ENCODE data around the gene DOLK.
A peak's percentile ranks its signal among the peaks of the same experiment; 100 is the strongest.

DOLK gene

DNA sequence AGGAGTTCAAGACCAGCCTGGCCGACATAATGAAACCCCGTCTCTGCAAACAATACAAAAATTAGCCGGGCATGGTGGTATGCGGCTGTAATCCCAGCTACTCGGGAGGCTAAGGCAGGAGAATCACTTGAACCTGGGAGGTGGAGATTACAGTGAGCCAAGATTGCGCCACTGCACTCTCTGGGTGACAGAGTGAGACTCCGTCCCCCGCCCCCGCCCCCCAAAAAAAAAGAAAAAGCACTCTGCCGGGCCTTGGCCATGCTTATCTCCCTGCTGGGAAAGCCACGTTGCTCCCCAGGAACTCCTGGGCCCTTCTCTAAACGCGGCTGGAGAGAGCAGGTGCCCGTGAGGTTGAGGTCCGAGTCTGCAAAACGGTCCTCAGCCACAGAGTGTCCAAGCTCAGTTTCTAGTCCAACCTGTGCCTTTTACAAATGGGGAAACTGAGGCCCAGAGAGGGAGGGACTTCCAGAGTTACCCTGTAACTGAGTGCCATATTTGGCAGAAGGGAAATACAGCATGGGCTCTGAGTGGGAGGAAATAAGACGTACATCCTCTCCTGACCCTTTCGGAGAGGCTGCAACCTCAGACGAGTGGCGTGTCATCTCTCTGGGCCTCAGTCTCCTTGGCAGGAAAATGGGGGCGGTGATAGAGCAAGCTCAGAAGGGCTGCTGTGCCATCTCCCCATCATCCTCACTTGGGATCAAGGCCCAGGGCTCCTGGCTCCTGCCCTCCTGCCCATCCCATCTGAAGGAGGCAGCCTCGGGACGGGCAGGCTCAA lies 33.2 kb downstream of the DOLK start:
- ChIA-PET CTCF (interaction anchor here (0.6 kb wide), 1 partner anchor 13 kb away, joined by 3 read pairs; no protein-coding TSS in a partner anchor), POLR2A (ENCODE audit: low non-redundant PET) (interaction anchor here (0.5 kb wide), 1 partner anchor 579 kb away, joined by 3 read pairs; no protein-coding TSS in a partner anchor)
- DNase-seq (ENCODE audit: low spot score) = no peak
- TF ChIP-seq, protein P1, sequence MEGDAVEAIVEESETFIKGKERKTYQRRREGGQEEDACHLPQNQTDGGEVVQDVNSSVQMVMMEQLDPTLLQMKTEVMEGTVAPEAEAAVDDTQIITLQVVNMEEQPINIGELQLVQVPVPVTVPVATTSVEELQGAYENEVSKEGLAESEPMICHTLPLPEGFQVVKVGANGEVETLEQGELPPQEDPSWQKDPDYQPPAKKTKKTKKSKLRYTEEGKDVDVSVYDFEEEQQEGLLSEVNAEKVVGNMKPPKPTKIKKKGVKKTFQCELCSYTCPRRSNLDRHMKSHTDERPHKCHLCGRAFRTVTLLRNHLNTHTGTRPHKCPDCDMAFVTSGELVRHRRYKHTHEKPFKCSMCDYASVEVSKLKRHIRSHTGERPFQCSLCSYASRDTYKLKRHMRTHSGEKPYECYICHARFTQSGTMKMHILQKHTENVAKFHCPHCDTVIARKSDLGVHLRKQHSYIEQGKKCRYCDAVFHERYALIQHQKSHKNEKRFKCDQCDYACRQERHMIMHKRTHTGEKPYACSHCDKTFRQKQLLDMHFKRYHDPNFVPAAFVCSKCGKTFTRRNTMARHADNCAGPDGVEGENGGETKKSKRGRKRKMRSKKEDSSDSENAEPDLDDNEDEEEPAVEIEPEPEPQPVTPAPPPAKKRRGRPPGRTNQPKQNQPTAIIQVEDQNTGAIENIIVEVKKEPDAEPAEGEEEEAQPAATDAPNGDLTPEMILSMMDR (conservative IDR thresholded peaks at IDR 0.05; ENCODE audit: low read depth) = no peak
- peak overlapping the region; percentile 99 for H3K27ac ChIP-seq

DNA sequence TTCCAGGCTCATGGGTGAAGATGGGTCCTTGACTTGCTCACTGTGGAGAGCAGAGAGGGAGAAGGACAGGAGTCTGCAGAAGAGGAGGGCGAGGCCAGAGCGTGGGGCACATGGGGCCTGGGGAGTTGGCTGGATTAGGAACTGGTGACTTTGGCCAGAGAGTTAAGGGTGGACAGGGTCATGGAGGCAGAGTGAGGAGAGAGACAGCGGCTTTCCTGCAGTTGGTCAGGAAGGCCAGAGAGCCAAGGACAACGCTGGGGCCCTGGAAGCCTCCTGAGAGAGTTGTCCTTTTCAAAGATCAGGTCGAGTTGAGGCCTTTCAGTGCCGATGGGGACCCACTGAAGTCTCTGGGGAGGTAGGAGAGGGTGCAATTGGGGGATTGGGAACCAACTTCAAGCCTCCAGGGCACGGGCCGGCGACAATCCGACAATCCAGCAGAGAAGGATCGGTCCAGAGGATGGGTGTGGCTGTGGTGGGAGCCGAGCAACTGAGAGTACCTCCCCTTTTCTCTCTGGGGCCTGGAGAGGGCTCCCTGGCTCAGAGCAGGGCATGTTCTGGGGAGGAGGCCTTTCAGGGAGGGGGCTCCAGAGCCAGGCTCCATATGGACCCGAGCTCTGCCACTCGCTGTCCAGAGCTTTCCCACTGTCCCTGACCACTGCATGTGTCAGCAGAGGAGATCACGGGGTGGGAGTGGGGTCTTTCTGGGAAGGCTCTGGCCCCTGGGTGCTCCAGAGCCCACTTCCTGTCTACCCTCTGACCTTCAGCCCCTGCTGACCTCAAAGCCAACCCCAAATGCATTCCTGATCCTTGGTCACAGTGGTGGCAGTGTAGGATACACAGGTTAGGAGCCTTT lies 34.1 kb downstream of the DOLK start:
- POLR2A ChIA-PET (ENCODE audit: low non-redundant PET) = interaction anchor here (0.5 kb wide), 1 partner anchor 580 kb away, joined by 3 read pairs; no protein-coding TSS in a partner anchor
- CTCF ChIA-PET = interaction anchor here (0.8 to 1.0 kb wide), 2 partner anchors 22 to 48 kb away, joined by 3 to 4 read pairs; no protein-coding TSS in a partner anchor
- TF ChIP-seq, protein P1 (conservative IDR thresholded peaks at IDR 0.05; ENCODE audit: low read depth) = no peak
- no peak for DNase-seq (ENCODE audit: low spot score)
- peak overlapping the region; percentile 99 for H3K27ac ChIP-seq

DNA sequence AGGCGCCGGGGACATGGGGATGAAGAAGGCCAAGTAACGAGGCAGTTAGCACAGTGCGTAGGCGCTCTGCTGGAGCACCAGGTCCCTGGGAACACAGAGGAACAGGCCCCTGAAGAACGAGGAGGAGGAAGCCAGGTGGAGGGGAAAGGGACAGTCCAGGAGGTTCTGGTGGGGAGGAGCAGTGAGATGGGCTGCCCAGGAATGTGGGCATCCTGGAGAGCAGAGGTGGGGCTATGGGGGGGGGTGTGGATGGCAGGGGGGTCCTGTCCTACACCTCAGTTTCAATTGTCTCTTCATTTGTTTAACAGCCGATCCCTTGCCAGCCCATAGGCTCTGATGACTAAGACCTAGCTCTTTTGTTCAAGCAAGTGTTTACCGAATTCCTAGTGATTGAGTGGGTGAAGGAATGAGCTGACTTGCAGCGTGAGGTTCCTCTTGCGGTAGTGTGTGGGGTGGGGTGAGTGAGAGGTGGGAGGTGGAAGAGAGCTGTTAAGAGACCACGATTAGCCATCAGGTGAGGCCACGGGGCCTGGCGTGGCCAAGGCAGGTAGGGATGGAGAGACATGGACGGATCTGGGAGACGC lies 35.0 kb downstream of the DOLK start:
- H3K27ac ChIP-seq = peak overlapping the region; percentile 99
- TF ChIP-seq, protein P1 (conservative IDR thresholded peaks at IDR 0.05; ENCODE audit: low read depth) = no peak
- ChIA-PET CTCF (interaction anchor here (0.8 to 1.0 kb wide), 3 partner anchors 16 to 47 kb away, joined by 3 to 5 read pairs (median 4); no protein-coding TSS in a partner anchor), POLR2A (ENCODE audit: low non-redundant PET) (no interaction called here)
- peak; percentile 98 for DNase-seq (ENCODE audit: low spot score)

DNA sequence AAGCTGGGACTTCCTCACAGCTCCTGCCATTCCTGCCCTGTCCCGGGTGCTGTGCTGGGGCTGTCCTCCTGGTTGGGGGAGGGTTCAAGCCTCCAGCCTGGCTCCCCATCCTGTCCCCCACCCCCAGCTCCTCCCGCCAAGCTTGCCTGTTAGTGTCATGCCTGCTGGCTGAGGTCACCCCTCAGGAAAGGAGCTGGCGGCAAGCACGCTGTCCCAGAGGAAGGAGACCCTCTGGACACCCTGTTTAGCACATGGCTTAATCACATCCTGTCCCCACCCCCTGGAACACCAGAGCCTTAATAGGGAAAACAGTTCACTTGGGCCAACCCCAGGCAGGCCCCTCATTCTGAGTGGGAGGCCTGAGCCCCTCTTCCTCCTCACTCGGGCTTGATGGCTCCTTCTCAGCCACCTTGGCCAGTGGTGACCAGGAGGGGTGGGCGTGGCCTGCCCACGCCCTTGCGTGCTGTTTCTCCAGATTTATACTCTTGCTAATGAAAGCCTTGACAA lies 35.8 kb downstream of the DOLK start:
- POLR2A ChIA-PET (ENCODE audit: low non-redundant PET) = interaction anchor here (0.5 to 0.6 kb wide), 2 partner anchors 20 to 256 kb away, joined by 3 read pairs; no protein-coding TSS in a partner anchor
- CTCF ChIA-PET = interaction anchor here (0.5 kb wide), 1 partner anchor 67 kb away, joined by 3 read pairs; no protein-coding TSS in a partner anchor
- peak overlapping the region; percentile 99 for H3K27ac ChIP-seq
- no peak for DNase-seq (ENCODE audit: low spot score)
- TF ChIP-seq, protein P1 (conservative IDR thresholded peaks at IDR 0.05; ENCODE audit: low read depth) = no peak

DNA sequence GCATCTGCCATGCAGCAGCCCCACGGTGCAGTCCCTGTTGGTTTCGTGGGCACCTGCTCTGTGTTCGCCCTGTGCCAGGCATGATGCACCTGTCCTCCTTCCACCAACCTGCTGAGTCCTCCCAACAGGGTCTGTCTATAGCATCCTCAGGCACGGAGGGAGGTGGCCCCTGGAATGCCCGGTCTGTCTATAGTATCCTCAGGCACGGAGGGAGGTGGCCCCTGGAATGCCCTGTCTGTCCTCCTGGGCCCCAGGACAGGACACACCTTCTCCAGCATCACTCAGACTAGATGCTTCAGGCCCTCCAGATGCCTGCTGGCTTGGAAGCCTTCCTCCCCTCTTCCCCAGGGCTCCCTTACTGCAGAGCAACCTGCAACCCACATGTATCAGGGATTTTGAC lies 36.5 kb downstream of the DOLK start:
- DNase-seq (ENCODE audit: low spot score) = no peak
- POLR2A ChIA-PET (ENCODE audit: low non-redundant PET) = no interaction called here
- peak overlapping the region; percentile 99 for H3K27ac ChIP-seq
- CTCF ChIA-PET = interaction anchor here (0.6 to 0.7 kb wide), 2 partner anchors 15 to 55 kb away, joined by 3 read pairs; no protein-coding TSS in a partner anchor
- TF ChIP-seq, protein P1 (conservative IDR thresholded peaks at IDR 0.05; ENCODE audit: low read depth) = no peak
